HEK293 (cell line): ENCODE measurements around the gene PLEKHG4B.
A peak's percentile ranks its signal among the peaks of the same experiment; 100 is the strongest.

Source experiments
- BCL11A ChIP-seq: fragments of 450-650 bp; formaldehyde crosslinking; IDR thresholded peaks from 2 replicates; pipeline ENCODE4 v1.5.1; 2016; ENCODE audit warnings: low read depth, missing biosample characterization, missing genetic modification characterization
- GLIS1 ChIP-seq: fragments of 450-650 bp; formaldehyde crosslinking; IDR thresholded peaks from 2 replicates; pipeline ENCODE4 v1.5.1; 2016; ENCODE audit warnings: missing biosample characterization, missing genetic modification characterization
- GLIS2 ChIP-seq: fragments of 450-650 bp; formaldehyde crosslinking; IDR thresholded peaks from 2 replicates; pipeline ENCODE4 v1.5.1; 2016; ENCODE audit warnings: missing biosample characterization, missing genetic modification characterization
- INSM2 ChIP-seq: fragments of 450-650 bp; formaldehyde crosslinking; IDR thresholded peaks from 2 replicates; pipeline ENCODE4 v1.5.1; 2016; ENCODE audit warnings: missing biosample characterization, missing genetic modification characterization
- KLF7 ChIP-seq: fragments of 450-650 bp; formaldehyde crosslinking; IDR thresholded peaks from 2 replicates; pipeline ENCODE4 v1.5.1; 2016; ENCODE audit warnings: missing biosample characterization, missing genetic modification characterization, borderline replicate concordance
- KLF9 ChIP-seq: fragments of 450-650 bp; formaldehyde crosslinking; IDR thresholded peaks from 2 replicates; pipeline ENCODE4 v1.5.1; 2016; ENCODE audit warnings: missing biosample characterization, missing genetic modification characterization, low read depth
- PRDM1 ChIP-seq: fragments of 450-650 bp; formaldehyde crosslinking; IDR thresholded peaks from 2 replicates; pipeline ENCODE4; 2016; ENCODE audit warnings: missing biosample characterization, missing genetic modification characterization
- PRDM2 ChIP-seq: fragments of 450-650 bp; formaldehyde crosslinking; IDR thresholded peaks from 2 replicates; pipeline ENCODE4 v1.5.1; 2016; ENCODE audit warnings: missing biosample characterization, missing genetic modification characterization, borderline replicate concordance
- SETDB1 ChIP-seq: IDR thresholded peaks from one replicate; pipeline ENCODE4 v1.6.1; 2017; ENCODE audit warnings: mild to moderate bottlenecking, low read length, moderate library complexity, mixed read lengths; ENCODE audit not compliant: insufficient read length
- SP7 ChIP-seq: fragments of 450-650 bp; formaldehyde crosslinking; IDR thresholded peaks from 2 replicates; pipeline ENCODE4 v1.5.1; 2016; ENCODE audit warnings: missing biosample characterization, missing genetic modification characterization
- ZBTB21 ChIP-seq: fragments of 450-650 bp; formaldehyde crosslinking; IDR thresholded peaks from 2 replicates; pipeline ENCODE4 v1.5.1; 2017; ENCODE audit warnings: missing biosample characterization, missing genetic modification characterization
- ZBTB49 ChIP-seq: fragments of 450-650 bp; formaldehyde crosslinking; IDR thresholded peaks from 2 replicates; pipeline ENCODE4 v1.5.1; 2016; ENCODE audit warnings: missing biosample characterization, missing genetic modification characterization, low read depth
- ZBTB8A ChIP-seq: fragments of 450-650 bp; formaldehyde crosslinking; IDR thresholded peaks from 2 replicates; pipeline ENCODE4 v1.5.1; 2016; ENCODE audit warnings: missing biosample characterization, missing genetic modification characterization
- ZEB2 ChIP-seq: fragments of 450-650 bp; formaldehyde crosslinking; IDR thresholded peaks from 2 replicates; pipeline ENCODE4 v1.5.1; 2016; ENCODE audit warnings: missing biosample characterization, missing genetic modification characterization
- ZNF211 ChIP-seq: fragments of 450-650 bp; formaldehyde crosslinking; IDR thresholded peaks from 2 replicates; pipeline ENCODE4 v1.5.1; 2016; ENCODE audit warnings: low read depth, missing biosample characterization, missing genetic modification characterization
- ZNF223 ChIP-seq: fragments of 450-650 bp; formaldehyde crosslinking; IDR thresholded peaks from 2 replicates; pipeline ENCODE4 v1.5.1; 2016; ENCODE audit warnings: missing biosample characterization, missing genetic modification characterization
- ZNF280D ChIP-seq: fragments of 450-650 bp; formaldehyde crosslinking; IDR thresholded peaks from 2 replicates; pipeline ENCODE4 v1.5.1; 2016; ENCODE audit warnings: missing biosample characterization, missing genetic modification characterization
- ZNF324 ChIP-seq: fragments of 450-650 bp; formaldehyde crosslinking; IDR thresholded peaks from 2 replicates; pipeline ENCODE4 v1.5.1; 2016; ENCODE audit warnings: missing biosample characterization, missing genetic modification characterization
- ZNF433 ChIP-seq: fragments of 450-650 bp; formaldehyde crosslinking; IDR thresholded peaks from 2 replicates; pipeline ENCODE4 v1.5.1; 2016; ENCODE audit warnings: missing biosample characterization, missing genetic modification characterization, low read depth
- ZNF580 ChIP-seq: fragments of 450-650 bp; formaldehyde crosslinking; IDR thresholded peaks from 2 replicates; pipeline ENCODE4 v1.5.1; 2016; ENCODE audit warnings: missing biosample characterization, missing genetic modification characterization
- ZNF610 ChIP-seq: fragments of 450-650 bp; formaldehyde crosslinking; IDR thresholded peaks from 2 replicates; pipeline ENCODE4 v1.5.1; 2016; ENCODE audit warnings: missing biosample characterization, missing genetic modification characterization, borderline replicate concordance
- ZNF621 ChIP-seq: fragments of 450-650 bp; formaldehyde crosslinking; IDR thresholded peaks from 2 replicates; pipeline ENCODE4 v1.5.1; 2017; ENCODE audit warnings: missing biosample characterization, missing genetic modification characterization
- ZNF645 ChIP-seq: fragments of 450-650 bp; formaldehyde crosslinking; IDR thresholded peaks from 2 replicates; pipeline ENCODE4; 2016; ENCODE audit warnings: missing biosample characterization, missing genetic modification characterization
- ZNF707 ChIP-seq: fragments of 450-650 bp; formaldehyde crosslinking; IDR thresholded peaks from 2 replicates; pipeline ENCODE4 v1.5.1; 2016; ENCODE audit warnings: missing biosample characterization, missing genetic modification characterization

PLEKHG4B gene

GRCh38 chr5:91556-92263, at the start of gene PLEKHG4B (continued):
- TF ChIP-seq ZNF324 (tag by site-specific recombination), result no peak
- no peak for TF ChIP-seq KLF7 (tag by site-specific recombination)
- no peak for TF ChIP-seq ZBTB21
- TF ChIP-seq SP7 (tag by site-specific recombination), result peak; percentile 39; the same call in 1 of the 2 replicates
- TF ChIP-seq ZNF610 (tag by site-specific recombination), result no peak
- 0 out of 2 replicates have a peak, but pooled peaks have one; percentile 28 for TF ChIP-seq ZEB2 (tag by site-specific recombination)
- no peak for TF ChIP-seq PRDM2 (tag by site-specific recombination)
- no peak for TF ChIP-seq BCL11A (tag by site-specific recombination)
- peak; percentile 32; the same call in 1 of the 2 replicates for TF ChIP-seq KLF9 (tag by site-specific recombination)
- no peak for TF ChIP-seq ZNF621
- TF ChIP-seq ZNF223 (tag by site-specific recombination), result no peak
- no peak for TF ChIP-seq ZNF580
- no peak for TF ChIP-seq ZNF433 (tag by site-specific recombination)
- TF ChIP-seq INSM2 (tag by site-specific recombination), result no peak
- TF ChIP-seq ZBTB49 (tag by site-specific recombination), result no peak
- no peak for TF ChIP-seq ZNF211 (tag by site-specific recombination)
- no peak for TF ChIP-seq ZNF280D (tag by site-specific recombination)
- TF ChIP-seq GLIS1 (tag by site-specific recombination), result peak; percentile 57
- no peak for TF ChIP-seq ZNF707
- no peak for TF ChIP-seq ZNF645 (tag by site-specific recombination)
- TF ChIP-seq PRDM1 (tag by site-specific recombination), result no peak
- peak; percentile 72 for TF ChIP-seq ZBTB8A
- no peak for TF ChIP-seq SETDB1
- peak; percentile 59 for TF ChIP-seq GLIS2 (tag by site-specific recombination)
